Right renal pelvis (tissue), 4 donors: ENCODE measurements around the gene GATC. TPM values are rescaled to one million over a fixed set of nuclear protein-coding genes. Genes with fewer than 3 reads are reported as not detected.
"Not testable (repeated sequence)": the region's sequence is repeated elsewhere in the genome, so short reads cannot be mapped to it uniquely, and the experiment has no call there.

Source experiments
- DNase-seq, 4 donors: peaks; one replicate each; pipeline ENCODE4 v3.0.0-alpha.2; 2013; ENCODE audit warnings: low read depth in 4 of 4, low spot score in 3 of 4, missing footprints in 1 of 4
- polyA plus RNA-seq, 4 donors: library from polyadenylated mRNA; unstranded; fragments of 120-200 nt; gene quantifications; one replicate each; pipeline ENCODE4 v1.2.1, GENCODE V29; 2013; ENCODE audit not compliant: insufficient read length in 4 of 4

GATC gene
- polyA plus RNA-seq, 4 donors: 34.8 to 37.1 (median 35.0) TPM

DNA sequence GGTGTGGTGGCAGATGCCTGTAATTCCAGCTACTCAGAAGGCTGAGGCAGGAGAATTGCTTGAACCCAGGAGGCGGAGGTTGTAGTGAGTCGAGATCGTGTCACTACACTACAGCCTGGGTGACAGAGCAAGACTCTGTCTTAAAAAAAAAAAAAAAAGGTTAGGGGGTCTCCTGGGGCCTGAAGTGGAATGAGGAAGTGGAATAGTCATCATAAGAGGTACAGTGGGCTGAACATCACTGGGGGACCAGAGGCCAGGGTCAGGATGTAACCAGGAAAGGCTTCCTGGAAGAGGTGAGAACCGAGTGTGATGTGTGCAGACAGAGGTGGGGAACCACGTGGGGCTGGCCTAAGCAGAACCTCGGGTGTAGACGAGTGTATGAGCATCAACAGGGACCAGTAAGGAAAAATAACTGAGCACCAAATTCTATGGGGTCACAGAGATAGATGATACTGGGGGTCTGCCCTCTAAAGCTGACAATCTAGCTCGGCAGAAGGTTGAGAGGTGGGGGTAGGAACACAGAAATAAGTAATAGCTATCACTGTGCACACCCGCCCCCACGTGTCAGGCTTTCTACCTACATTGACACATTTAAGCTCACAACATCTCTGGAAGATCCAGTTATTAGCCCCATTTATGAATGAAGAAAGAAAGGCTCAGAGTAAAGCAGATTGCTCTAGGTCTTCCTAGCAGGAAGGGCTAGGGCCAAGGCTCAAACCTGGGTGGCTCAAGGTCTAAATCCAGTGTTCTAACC, 13.3 kb upstream of the GATC start:
- DNase-seq: no peak

DNA sequence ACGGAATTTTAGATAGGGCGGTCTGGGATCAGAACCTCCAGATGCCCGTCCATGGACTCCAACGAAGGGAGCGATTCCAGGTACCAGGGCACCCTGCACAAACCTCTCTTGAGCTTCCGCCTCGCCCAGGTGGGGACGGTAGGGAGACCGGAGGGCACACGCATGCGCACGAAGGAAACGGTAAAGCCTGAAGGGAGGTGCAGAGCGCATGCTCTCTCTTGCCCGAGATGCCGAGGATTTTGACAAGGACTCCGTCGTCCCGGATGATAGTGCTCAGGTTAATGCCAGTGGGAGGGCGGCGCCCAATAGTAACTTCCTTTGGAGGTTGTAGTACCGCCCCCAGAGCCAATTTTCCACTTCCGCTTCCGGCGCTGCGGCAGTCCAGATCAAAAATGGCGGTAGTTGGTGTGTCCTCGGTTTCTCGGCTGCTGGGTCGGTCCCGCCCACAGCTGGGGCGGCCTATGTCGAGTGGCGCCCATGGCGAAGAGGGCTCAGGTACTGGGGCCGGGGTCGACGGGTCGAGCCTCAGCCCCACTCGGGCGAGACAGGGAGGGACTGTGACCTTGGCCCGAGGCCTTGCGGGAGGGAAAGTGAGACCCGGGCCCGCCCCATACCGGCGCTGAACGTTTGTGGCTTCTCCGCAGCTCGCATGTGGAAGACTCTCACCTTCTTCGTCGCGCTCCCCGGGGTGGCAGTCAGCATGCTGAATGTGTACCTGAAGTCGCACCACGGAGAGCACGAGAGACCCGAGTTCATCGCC, 8.3 kb upstream of the GATC start, which contains the start of gene COX6A1:
Gene COX6A1, plus strand, starts transcription at position 379 of the 760 bp plus-strand sequence. Its CDS starts 14 bp downstream, at position 393.
- peak; percentile 83 to 95 (median 90) for DNase-seq

DNA sequence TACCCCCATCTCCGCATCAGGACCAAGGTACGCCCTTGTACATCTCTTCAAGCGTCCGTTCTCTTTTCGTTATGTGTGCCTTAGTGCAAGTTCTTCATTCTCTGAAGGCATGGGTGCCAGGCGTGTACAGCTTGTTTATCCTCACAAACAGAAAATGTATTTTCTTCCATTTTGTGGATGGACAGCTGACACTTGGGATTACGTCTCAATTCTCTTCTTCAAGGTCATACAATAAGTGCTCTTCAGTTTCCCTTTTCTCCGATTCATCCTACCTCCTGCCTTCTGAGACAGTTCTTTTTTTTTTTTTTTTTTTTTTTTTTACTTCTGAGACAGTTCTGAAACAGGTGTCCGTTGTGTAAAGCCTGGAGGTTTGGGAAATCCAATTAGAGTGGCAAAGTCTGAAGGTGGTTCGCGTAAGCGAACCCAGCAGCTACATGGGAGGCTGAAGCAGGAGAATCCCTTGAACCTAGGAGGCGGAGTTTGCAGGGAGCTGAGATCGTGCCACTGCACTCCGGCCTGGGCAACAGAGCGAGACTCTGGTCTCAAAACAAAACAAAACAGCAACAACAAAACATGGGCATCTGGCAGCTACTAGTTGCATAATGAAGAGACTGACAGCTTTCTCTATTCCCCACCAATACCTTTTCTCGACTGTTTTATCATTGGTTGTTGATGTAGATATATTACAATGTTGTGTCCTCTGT, 7.6 kb upstream of the GATC start:
- DNase-seq: no peak

DNA sequence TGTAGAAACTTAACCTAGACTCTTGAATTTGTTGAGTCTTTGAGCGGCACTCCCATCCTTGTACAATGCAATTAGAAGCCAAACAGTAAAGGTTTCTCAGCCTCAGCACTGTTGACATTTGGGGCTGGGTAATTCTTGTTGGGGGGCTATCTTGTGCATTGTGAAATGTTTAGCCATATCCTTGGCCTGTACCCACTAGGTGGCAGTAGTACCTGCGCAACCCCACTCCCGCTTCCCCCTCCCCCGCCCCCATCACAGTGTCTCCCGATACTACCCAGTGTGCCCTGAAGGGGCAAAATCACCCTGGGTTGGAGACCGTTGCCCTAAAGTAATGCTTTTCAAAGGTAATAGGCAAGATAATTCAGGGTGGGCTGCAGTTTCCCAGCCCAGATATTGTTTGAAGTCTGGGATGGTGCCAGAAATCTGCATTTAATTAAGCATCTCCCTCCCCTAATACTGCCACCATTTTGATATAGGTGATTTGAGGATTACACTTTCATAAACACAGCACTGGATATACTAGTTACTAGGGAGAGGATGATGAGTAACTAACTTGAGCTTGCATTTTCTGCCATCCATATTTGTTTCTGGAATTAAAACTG, 6.5 kb upstream of the GATC start:
- DNase-seq: peak; percentile 25 to 45 (median 34)

DNA sequence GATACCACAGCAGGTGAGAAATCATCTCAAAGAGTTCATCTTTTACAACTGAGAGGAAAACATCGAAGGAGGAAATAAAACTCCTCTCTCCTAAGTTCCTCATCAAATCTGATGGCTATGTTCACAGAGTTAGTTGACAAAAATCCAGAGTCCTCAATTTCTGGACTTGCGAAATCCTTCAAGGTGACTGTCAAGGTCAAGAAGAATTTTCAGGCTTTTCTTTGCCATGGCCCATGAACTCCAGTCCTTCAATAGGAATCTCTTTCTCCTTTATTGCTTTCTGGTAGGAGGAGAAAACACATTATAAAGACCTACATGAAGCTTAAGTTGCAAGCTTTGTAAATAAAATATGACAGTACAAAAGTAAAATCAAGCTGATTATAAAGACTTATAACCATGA, 1.6 kb upstream of the GATC start:
- no peak for DNase-seq

DNA sequence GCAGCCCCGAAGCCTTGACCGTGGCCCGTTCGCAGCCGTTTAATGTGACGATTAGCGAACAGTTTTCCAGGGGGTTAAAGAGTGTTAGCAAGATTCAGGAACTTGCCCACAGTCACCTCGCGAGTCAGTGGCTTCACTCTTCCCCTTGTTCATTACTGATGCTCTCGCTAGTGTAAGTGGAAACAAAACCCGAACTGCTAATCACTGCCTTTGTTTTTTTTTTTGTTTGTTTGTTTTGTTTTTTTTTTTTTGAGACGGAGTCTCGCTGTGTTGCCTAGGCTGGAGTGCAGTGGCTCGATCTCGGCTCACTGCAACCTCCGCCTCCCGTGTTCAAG, 567 bp downstream of the GATC start:
- DNase-seq: not testable (repeated sequence)

DNA sequence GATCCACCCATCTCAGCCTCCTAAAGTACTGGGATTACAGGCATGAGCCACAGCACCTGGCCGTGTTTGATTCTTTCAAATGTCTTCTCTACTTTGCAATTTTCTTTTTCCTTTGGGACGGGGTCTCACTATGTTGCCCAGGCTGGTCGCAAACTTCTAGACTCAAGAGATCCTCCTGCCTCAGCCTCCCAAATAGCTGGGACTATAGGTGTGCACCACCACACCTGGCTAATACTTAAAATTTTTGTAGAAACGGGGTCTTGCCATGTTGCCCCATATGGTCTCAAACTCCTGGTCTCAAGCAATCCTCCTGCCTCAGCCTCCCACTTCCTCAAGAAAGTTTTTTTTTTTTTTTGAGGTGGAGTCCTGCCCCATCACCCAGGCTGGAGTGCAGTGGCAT, 1.7 kb downstream of the GATC start:
- no peak for DNase-seq

DNA sequence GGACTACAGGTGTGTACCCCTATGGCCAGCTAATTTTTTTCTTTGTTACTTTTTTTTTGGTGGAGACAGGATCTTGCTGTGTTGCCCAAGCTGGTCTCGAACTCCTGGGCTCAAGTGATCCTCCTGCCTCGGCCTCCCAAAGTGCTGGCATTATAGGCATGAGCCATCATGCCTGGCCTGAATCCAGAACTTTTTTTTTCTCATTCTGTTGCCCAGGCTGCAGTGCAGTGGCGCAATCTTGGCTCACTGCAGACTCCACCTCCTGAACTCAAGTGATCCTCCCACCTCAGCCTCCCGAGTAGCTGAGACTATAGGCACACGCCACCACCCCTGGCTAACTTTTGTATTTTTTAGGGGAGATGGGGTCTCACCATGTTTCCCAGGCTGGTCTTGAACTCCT, 6.3 kb downstream of the GATC start:
- not testable (repeated sequence) for DNase-seq

DNA sequence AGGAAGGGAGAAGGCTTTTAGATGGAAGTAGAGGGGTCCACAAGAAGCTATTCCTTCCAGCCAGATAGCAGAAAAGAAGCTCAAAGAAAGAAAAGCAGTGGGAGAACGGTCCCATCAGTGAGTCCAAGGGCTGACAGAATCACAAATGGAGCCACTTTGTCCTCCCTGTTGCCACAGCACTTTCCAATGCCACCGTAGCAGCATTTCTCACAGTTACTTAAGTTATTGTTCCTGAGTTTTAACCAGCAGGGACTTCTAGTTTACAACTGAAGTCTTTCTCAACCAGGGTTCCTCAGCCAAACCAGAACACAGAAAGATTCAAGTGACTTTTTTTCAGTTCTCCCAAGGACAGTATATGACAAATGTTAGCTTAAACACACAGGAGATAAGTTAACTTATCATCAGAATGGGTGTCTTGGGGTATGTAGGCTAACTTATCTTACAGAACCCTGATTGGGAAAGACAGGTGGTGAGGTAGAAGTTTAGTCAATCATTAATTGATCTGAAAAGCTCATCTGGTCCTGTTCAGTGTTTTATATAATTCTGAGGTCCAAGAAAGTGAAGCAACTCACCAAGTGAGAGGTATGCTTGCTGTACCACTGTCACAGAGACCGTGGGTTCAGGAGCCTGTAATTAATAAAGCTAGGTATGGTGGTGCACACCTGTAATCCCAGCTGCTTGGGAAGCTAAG, 7.0 kb downstream of the GATC start:
- DNase-seq: no peak

DNA sequence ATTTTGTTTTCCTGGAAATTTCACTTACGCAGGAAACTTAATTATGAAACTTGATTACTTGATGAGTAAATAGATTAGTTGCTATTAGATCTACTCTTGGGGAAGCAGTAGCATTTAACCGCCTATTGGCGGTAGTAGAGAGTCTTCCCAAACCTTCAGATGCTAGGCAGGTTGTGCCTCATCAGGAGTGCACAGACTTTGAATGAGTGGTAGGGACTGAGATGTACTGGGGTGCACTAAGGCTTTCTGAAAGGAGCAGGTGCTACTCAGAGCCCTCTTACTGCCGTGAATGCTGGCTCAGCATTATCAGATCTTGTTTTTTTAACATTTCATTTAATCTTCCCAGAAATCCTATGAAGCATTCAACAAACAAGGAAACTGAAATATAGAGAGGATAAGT, 7.7 kb downstream of the GATC start:
- no peak for DNase-seq

DNA sequence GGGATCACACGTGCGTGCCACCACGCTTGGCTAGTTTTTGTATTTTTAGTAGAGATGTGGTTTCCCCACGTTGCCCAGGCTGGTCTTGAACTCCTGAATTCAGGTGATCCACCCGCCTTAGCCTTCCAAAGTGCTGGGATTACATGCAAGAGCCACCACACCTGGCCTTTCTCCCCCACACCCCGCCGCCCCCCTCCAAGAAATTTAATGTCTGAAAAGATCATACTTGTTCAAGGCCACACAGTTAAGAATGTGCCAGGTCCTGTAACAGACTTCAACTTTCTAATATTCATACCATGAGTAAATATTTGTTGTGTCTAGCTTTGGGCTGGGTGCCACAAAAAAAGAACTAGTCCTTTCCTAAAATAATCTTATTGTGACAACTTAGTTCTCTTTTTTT, 9.1 kb downstream of the GATC start:
- no peak for DNase-seq

DNA sequence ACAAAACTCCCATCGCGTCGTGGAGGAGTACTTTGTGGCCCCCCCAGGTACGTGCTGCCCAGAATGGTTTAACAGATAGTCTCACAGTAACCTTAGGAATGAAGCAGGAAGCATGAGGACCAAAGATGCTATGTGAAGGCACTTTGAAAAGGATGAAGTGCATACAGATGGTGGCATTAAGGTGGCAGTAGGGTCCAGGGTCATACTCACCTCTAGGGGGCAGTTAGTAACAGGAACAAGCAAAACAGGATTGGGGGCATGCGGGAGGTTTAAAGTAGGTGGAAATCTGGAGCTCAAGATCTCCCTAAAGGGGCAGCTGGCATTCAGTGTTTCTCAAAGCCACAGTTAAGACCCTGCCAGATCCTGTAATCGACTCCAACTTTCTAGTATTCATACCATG, 10.9 kb downstream of the GATC start:
- no peak for DNase-seq

DNA sequence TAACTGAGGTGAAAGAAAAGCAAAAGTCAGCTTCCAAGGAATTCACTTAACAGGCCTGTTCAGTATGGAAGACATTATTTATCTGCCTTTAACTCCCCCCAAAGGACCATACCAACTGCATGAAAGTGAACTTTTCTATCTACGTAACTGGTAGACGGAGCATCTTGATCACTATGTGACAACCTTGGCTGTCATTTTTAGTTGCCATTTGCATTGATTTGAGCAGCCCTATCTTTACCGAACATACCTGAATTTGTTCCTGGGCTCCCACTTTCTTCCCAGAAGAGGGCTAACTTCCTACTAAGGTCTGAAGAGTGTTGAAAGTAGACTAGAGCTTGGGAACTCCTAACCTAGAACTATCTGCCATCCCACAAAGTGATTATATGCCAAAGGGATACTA, 13.9 kb downstream of the GATC start:
- no peak for DNase-seq

DNA sequence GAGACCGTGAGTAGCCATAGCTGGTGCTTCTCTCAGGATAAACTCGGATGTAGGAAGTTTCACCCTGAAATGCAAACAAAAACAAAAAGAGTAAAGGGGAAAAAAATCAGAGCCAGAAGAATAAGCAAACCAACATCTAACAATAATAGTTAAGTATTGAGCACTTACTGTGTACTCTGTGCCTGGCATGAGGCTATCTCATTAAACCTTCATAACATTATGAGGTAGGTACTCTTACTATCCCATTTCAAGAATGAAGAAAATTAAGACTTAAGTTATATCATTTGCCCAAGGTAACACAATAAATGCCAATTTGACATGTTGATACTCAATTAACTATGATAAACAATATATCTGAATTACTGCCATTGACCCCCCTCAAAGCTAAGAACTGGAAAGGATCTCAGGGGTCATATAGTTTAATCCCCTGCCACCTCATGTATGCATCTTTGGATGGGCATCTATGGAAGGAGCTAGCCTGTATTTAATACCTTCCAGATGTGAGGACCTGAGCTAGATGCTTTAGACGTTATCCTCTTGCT, 15.9 kb downstream of the GATC start:
- no peak for DNase-seq

DNA sequence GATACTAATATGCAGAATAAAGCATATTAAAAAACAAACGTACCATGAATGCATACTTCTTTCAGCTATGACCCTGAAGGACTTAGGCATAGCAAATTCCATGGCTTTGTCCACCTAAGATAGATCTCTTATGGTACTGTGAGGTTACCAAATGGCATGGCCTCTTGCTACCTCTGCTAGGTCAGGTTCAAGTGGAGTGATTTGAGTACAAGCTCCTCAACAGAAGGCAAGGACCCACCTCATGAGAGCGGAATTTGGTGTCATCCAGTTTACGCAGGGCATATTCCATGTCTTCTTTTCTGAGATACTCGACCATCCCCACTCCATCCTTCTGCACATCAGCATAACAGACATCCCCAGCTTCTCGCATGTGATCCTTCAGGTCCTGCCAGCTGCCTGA, 17.5 kb downstream of the GATC start:
- DNase-seq: no peak

DNA sequence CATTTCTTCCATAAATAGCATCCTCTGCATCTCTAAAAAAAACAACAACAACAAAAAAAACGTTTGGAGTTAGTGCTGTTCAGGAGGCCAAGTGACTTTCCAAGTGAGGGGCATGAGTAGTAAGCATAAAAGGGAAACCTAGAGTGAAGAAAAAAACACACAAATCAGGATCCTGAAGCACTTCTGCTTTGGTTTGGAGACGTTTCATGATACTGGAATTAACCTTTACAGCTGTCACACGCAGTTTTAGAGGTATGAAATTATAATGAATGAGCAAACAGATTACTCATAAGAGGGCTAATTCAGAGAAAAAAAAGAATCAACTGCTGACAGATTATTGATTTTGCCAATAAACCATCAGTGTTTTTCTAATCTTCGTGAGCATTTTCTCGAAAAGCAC, 19.5 kb downstream of the GATC start:
- no peak for DNase-seq

DNA sequence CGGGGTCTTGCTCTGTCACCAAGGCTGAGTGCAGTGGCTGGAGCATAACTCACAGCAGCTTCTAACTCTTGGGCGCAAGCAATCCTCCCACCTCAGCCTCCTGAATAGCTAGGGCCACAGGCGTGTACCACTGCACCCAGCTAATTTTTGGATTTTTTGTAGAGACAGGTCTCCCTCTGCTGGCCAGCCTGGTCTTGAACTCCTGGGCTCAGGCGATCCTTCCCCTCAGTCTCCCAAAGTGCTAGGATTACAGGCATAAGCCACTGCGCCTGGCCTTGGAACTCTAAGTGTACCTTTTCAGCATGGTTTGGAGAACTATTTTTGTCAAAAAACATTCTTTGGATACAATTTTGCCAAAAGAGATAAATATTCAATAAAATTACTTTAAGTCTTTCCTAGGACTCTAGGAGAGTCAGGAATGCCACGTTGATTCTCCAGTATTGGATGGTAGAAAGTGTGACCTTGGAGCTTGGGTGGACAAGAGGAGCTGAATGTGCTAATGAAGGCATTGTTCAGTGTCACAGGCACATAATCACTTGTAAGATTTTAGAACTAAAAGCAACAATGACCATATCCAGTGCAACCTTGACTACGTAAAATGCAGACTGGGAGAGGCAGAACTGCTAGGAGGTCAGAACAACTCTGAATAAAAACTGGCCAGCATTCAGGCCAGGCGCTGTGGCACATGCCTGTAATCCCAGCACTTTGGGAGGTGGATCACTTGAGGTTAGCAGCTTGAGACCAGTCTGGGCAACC, 20.5 kb downstream of the GATC start:
- no peak for DNase-seq

DNA sequence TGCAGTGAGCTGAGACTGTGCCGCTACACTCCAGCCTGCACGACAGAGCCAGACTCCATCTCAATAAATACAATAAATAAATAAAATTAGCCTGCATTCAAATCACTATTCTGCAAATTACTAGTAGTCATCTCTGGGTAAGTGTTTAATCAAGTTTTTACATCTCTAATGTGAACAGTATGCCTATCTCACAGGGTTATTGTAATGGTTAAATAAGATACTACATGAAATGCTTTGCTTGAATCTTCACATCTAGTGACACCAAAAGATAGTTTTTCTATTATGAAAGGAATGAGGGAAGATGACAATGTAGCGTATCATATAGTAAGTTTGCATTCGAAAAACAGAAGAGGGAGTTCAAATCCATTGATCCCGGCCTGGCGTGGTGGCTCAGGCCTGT, 21.2 kb downstream of the GATC start:
- DNase-seq: no peak

DNA sequence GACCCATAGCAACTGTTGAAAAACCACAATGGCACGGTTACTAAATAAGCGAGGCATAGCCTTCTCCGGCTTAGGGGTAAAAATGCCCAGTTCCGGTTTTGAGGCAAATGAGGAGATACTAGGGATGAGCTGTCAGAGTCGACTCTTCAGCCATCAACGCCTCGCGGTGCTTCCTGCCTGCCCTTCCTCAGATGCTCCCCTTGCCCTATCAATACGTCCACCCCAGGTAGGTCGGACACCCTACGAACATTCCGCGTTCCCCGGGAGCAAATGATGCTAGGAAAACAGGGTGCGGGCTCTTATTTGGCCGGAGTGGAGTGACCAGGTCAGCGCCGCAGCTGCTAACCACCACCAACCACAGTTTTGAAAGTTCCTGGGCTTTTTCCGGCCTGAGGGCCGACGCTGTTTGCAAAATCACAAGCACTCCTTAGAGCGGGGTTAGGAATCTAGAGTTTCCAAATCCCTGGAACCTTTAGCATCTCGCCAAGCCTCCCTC, 22.1 kb downstream of the GATC start:
- DNase-seq: peak in 1 of 4 donors; percentile 28
